ENCODE results near the gene RASAL1. TPM values are rescaled to one million over a fixed set of nuclear protein-coding genes. Genes with fewer than 3 reads are reported as not detected.

RASAL1 gene
- total and polyA plus RNA-seq, 2 experiments from 2014 or later, result 0.24 to 0.33 TPM

- DNase-seq (ENCODE audit: low read depth in 1 of 2, low spot score in 1 of 2), result no peak
- H3K4me1 ChIP-seq (ENCODE audit: low read depth), result no peaks in the 10 kb centered on the region
- TF ChIP-seq CTCF (IDR thresholded peaks at IDR 0.05; ENCODE audit: low read depth, low read length), result no peak
- H3K36me3 ChIP-seq, result no peaks in the 10 kb centered on the region
- no peak overlapping the region for H3K27ac ChIP-seq
- H3K4me3 ChIP-seq, result no peak overlapping the region
- H3K27me3 ChIP-seq, result peaks cover 48% of the 10 kb centered on the region
- H3K9me3 ChIP-seq (ENCODE audit: low read depth), result no peaks in the 10 kb centered on the region
Measured at GRCh38 chr12:113050795-113051194, 84.8 kb downstream of the RASAL1 start.

- peak; percentile 26 to 34 for DNase-seq (ENCODE audit: low read depth in 1 of 2, low spot score in 1 of 2)
- no peak overlapping the region for H3K4me3 ChIP-seq
- TF ChIP-seq CTCF (IDR thresholded peaks at IDR 0.05; ENCODE audit: low read depth, low read length), result peak; percentile 31
- H3K27me3 ChIP-seq, result peaks cover 48% of the 10 kb centered on the region
- H3K9me3 ChIP-seq (ENCODE audit: low read depth), result no peaks in the 10 kb centered on the region
- H3K36me3 ChIP-seq, result no peaks in the 10 kb centered on the region
- no peaks in the 10 kb centered on the region for H3K4me1 ChIP-seq (ENCODE audit: low read depth)
- no peak overlapping the region for H3K27ac ChIP-seq
Measured at GRCh38 chr12:113049976-113050742, 85.4 kb downstream of the RASAL1 start.

Other genes with a start within 250 kb of the RASAL1 start
- not detected in 2 replicates for gene OAS1, start 228.8 kb downstream of the RASAL1 start, total RNA-seq
- gene OAS1, start 228.8 kb downstream of the RASAL1 start, polyA plus RNA-seq, result not detected in 2 replicates
- 0.04 and 0.36 TPM in 2 replicates for gene OAS3, start 197.3 kb downstream of the RASAL1 start, total RNA-seq
- gene OAS3, start 197.3 kb downstream of the RASAL1 start, polyA plus RNA-seq, result 0.59 TPM in 1 of 2 replicates, not detected in the other
- gene OAS2, start 157.2 kb downstream of the RASAL1 start, total RNA-seq, result not detected in 2 replicates
- not detected in 2 replicates for gene OAS2, start 157.2 kb downstream of the RASAL1 start, polyA plus RNA-seq
- gene DTX1, start 79.0 kb downstream of the RASAL1 start, total RNA-seq, result 0.18 and 0.48 TPM in 2 replicates
- 0.46 TPM in 1 of 2 replicates, not detected in the other for gene DTX1, start 79.0 kb downstream of the RASAL1 start, polyA plus RNA-seq
- gene CFAP73, start 14.0 kb upstream of the RASAL1 start, total RNA-seq, result not detected in 2 replicates
- gene CFAP73, start 14.0 kb upstream of the RASAL1 start, polyA plus RNA-seq, result not detected in 2 replicates
- 72.6 and 148 TPM in 2 replicates for gene DDX54, start 49.7 kb upstream of the RASAL1 start, total RNA-seq
- gene DDX54, start 49.7 kb upstream of the RASAL1 start, polyA plus RNA-seq, result 49.2 and 59.7 TPM in 2 replicates
- 40.7 and 44.4 TPM in 2 replicates for gene RITA1, start 50.0 kb upstream of the RASAL1 start, total RNA-seq
- 36.1 and 39.7 TPM in 2 replicates for gene RITA1, start 50.0 kb upstream of the RASAL1 start, polyA plus RNA-seq
- 11.1 and 24.2 TPM in 2 replicates for gene TPCN1, start 85.7 kb upstream of the RASAL1 start, total RNA-seq
- 13.4 and 31.1 TPM in 2 replicates for gene TPCN1, start 85.7 kb upstream of the RASAL1 start, polyA plus RNA-seq
- gene SLC8B1, start 199.3 kb upstream of the RASAL1 start, total RNA-seq, result 2.5 and 5.8 TPM in 2 replicates
- 4.0 and 4.3 TPM in 2 replicates for gene SLC8B1, start 199.3 kb upstream of the RASAL1 start, polyA plus RNA-seq
- 11.7 and 14.3 TPM in 2 replicates for gene PLBD2, start 222.8 kb upstream of the RASAL1 start, total RNA-seq
- gene PLBD2, start 222.8 kb upstream of the RASAL1 start, polyA plus RNA-seq, result 13.6 and 17.3 TPM in 2 replicates

All from cardiac muscle cell (in vitro differentiated cells and primary cell).